ENCODE data around the gene SLC6A17.

DNA sequence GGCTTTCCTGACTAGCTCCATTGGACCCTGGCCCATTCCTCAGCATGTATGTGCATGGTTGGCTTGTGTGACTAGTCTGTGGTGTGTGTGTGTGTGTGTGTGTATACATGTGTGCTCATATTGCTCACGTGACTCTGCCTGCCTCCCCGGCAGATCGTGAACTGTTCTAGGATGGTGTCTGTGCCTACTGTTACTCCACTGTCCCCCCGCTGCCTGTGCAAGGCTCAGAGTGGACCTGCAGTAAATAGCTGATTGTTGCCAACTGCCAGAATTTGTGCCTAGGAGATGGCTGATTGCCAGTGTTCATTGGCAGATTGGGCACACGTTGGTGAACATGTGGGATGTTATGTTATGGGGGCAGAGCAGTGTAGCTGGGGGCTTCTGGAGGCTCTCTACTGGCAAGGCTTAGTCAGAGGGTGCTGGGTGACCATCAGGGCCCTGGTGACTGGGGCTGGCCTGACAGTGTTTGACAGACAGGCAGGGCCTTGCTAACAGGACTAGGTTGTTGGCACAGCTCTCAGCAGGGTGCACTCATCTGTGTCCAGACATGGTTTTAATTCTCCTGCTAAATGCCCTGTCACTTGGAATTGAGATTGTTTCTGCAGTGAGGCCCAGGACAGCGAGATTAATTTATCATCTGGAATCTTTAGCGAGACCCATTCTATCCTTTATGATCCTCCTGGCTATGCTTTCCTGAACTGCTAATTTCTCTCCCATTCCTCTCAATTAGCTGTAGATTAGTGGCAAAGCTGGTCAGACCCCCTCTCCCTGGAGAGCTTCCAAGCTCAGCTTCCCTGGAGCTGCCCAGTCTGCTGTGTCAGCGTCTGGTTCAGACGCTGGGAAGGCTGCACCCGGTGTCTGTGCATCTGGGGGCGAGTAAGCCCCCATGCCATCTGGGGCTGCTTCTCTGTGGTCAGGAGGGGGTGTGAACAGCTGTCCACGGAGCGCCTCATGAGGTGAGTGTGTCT is 20.8 kb downstream of the SLC6A17 start:
- TF ChIP-seq CBX8 (IDR thresholded peaks at IDR 0.05; ENCODE audit: borderline replicate concordance, extremely low read depth, low read depth, low read length, poor library complexity, severe bottlenecking) (no peak), RBM17 (IDR thresholded peaks at IDR 0.05; ENCODE audit: borderline replicate concordance, low read depth, low read length) (no peak), MEF2A (IDR thresholded peaks at IDR 0.05; ENCODE audit: control insufficient read depth, low read depth, low read length) (no peak)

Measured in K562 (cell line).